DMS53 (cell line): ENCODE data around the gene GDF11.

Experiments used
- DNase-seq: peaks from one replicate; lab custom pipeline; 2025; lab: John Stamatoyannopoulos, UW

Gene GDF11

DNA sequence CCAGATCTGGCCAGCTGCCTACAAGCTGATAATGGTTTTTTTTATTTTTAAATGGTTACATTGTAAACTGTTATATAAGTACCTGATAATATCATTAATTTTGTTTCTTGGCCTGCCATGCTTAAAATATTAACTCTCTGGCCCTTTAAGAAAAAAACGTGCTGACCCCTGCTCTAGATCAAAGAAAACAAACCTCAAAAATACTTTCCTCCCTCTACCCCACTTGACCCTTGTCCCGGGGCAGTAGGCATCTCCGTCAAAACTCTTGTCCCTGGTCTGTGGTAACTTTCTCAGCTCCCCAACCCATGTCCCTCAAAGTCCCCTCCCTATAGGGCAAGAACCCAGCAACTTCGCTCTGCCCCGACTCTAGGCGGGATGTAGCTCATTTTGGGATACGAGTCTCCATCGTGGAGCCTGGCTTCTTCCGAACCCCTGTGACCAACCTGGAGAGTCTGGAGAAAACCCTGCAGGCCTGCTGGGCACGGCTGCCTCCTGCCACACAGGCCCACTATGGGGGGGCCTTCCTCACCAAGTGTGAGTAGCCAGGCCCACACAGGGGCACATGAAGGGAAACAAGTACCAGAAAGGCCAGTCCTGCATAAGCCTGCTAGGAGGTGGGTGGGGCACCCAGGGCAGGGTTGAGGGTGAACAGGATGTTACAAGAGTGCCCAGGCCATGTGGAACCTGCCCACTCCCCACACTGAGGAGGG is 19.3 kb upstream of the GDF11 start:
- DNase-seq, result no peak

- DNase-seq, result peak; percentile 85
Measured at GRCh38 chr12:55724226-55724939, 18.5 kb upstream of the GDF11 start.

DNA sequence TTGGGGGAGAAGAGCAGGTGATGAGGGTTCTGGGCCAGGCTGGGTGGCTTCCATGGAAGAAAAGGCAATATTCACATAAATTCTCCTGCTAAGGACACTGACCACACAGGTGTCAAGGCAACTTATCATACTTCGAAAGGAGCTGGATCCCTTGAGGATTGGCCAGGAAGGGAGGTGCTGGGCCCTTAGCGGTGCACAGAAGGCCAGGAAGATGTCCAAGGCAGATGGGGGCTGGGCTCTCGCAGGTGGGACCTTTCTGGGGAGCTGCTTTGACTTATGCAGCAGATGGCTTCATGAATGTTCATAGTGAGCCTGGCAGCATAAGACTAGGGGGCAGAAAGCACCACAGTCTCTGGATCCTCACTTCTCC is 18.0 kb upstream of the GDF11 start:
- DNase-seq, result no peak

- no peak for DNase-seq
Measured at GRCh38 chr12:55725556-55725955, 17.4 kb upstream of the GDF11 start.

GRCh38 chr12:55726971-55727370 is 16.0 kb upstream of the GDF11 start:
- DNase-seq, result no peak

GRCh38 chr12:55727643-55728185 is 15.2 kb upstream of the GDF11 start:
- DNase-seq, result peak; percentile 77

GRCh38 chr12:55728186-55728938 is 14.6 kb upstream of the GDF11 start:
- peak; percentile 76 for DNase-seq

- DNase-seq, result peak; percentile 96
Measured at GRCh38 chr12:55728939-55729818, 13.7 kb upstream of the GDF11 start, which contains the start of gene CD63. Gene CD63, minus strand, starts transcription at chr12:55729009. Its CDS starts 668 bp downstream, at chr12:55728341.

- DNase-seq, result peak; percentile 31
Measured at GRCh38 chr12:55729819-55730818, 12.8 kb upstream of the GDF11 start.

DNA sequence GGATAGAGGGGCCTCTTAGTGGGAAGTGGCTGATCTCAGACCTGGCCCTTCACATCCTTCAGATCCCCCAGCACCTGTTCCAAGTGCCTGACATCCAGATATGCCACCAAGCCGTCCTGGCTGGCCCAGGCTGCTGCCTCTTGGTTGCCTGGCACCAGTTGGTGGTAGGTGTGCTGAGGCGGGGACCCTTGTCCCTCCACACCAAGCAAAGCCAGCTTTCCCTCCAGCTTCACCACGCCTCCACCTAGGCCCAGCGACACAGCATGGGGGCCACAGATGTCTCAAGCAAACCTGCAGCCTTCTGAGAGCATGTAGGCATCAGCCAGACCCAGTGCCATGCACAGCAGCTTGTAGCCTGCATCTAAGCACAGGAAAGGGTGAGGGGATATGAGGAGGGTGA is 10.6 kb upstream of the GDF11 start:
- DNase-seq, result no peak

GRCh38 chr12:55733021-55733555 is 9.8 kb upstream of the GDF11 start:
- DNase-seq, result no peak

DNA sequence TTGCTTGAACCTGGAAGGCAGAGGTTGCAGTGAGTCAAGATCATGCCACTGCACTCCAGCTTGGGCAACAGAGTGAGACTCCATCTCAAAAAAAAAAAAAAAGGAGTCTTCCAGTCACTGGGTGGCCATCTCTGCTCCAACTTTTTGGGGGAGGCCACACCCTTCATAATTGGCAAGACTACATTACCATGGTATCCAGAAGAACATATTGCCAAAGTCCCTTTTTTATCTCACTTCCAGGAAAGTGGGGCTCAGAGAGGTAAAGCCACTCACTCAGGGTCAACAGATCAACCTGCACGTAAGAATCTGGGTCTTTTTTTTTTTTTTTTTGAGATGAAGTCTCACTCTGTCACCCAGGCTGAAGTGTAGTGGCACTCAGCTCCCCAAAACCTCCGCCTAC is 9.1 kb upstream of the GDF11 start:
- DNase-seq, result no peak

- DNase-seq, result no peak
Measured at GRCh38 chr12:55734595-55734994, 8.3 kb upstream of the GDF11 start.

- no peak for DNase-seq
Measured at GRCh38 chr12:55736076-55736475, 6.8 kb upstream of the GDF11 start.

DNA sequence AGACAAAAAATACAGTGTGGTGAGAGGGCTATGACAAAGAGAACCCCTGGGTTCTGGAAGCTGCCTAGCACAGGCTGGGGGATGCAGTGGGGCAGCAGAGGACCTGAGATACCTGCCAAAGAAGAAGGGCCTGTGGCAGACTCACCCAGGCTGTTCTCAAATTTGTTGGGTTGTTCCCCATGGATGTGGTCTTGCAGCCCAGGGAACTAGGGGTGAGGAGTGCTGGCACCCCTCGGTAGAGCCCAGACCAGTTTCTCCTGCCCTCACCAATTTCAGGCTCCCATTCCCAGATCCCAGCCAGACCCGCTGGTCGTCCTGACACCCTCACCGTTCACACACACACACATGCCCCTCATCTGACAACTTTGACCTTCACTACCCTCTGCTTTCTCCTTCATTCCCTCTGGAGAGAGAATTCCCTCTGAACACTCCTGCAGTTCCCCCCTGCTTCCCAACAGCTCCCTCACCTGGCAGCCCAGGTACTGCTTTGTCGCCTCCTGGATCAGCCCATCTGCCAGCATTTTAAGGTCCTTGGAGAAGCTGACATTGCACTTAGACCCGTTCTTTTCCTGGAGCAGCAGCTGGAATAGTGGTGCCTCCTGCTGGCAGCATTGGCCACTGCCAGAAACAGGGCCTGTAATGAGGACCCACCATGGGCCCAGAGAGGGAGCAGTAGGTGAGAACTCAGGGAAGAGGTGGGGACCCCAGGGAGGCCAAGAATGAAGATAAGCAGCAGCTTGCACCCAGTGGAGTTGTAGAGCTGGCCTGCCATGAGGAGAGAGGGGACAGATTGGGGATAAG is 5.9 kb upstream of the GDF11 start:
- peak; percentile 95 for DNase-seq

GRCh38 chr12:55737581-55738122 is 5.3 kb upstream of the GDF11 start:
- peak; percentile 36 for DNase-seq

GRCh38 chr12:55738123-55739024 is 4.5 kb upstream of the GDF11 start:
- DNase-seq, result peak; percentile 88

GRCh38 chr12:55739025-55739378 is 3.9 kb upstream of the GDF11 start:
- no peak for DNase-seq
